ENCODE data around the gene POLR3A. TPM values are rescaled to one million over a fixed set of nuclear protein-coding genes. Genes with fewer than 3 reads are reported as not detected.

POLR3A gene
- total and polyA plus RNA-seq, 2 of the 13 experiments (the other 11 are each of a cell fraction or from before 2014, with no cell fraction given), result 13.6 to 19.2 TPM

DNA sequence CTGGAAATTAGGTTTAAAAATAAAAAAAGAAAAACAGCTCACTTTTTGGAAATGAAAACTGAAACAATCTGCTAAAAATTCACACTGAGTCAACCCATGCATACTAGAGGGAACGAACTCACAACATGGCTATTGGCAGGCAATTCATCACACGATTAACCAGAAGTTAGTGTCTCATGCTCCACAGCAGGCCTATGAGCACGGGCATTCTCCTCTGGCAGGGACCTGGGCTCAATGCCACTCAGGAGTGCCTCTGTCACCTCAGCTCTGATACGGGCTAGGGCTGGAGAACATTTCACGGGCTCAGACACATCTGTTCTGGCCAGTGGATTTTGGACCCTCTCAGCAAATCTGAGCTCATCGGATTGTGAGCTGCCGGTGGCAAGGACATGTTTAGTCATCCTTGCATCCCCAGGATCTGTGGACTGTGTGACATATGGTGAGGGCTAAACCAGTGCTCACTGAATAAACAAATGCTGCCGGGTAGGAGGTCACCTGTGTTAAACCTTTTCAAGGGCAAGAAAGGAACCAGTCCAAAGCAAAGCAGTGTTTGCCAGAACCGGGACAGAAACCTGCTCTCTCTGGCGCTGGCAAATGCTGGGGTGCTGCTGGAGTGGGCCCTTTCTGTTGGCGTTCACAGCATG is 40.1 kb downstream of the POLR3A start (continued):
- peak; percentile 72 for TF ChIP-seq TBX2 (CRISPR knock-in tag; IDR thresholded peaks at IDR 0.05; ENCODE audit: borderline replicate concordance)
- no peak for TF ChIP-seq CENPX (CRISPR knock-in tag; IDR thresholded peaks at IDR 0.05)
- TF ChIP-seq ZNF577 (CRISPR knock-in tag; IDR thresholded peaks at IDR 0.05; ENCODE audit: borderline replicate concordance, low read depth), result no peak
- peak; percentile 85 for TF ChIP-seq PITX1 (CRISPR knock-in tag; IDR thresholded peaks at IDR 0.05)
- peak; percentile 25; the same call in 1 of the 2 replicates for TF ChIP-seq ZNF567 (CRISPR knock-in tag; IDR thresholded peaks at IDR 0.05; ENCODE audit: borderline replicate concordance)
- peak; percentile 47; the same call in 1 of the 2 replicates for TF ChIP-seq FOXK1 (CRISPR knock-in tag; IDR thresholded peaks at IDR 0.05; ENCODE audit: borderline replicate concordance, low read depth)
- TF ChIP-seq ZNF891 (CRISPR knock-in tag; IDR thresholded peaks at IDR 0.05), result no peak
- 0 out of 2 replicates have a peak, but pooled peaks have one; percentile 26 for TF ChIP-seq KMT2A (CRISPR knock-in tag; IDR thresholded peaks at IDR 0.05)
- peak; percentile 36; the same call in 1 of the 2 replicates for TF ChIP-seq ZFP37 (CRISPR knock-in tag; IDR thresholded peaks at IDR 0.05; ENCODE audit: borderline replicate concordance)
- TF ChIP-seq, protein P1, sequence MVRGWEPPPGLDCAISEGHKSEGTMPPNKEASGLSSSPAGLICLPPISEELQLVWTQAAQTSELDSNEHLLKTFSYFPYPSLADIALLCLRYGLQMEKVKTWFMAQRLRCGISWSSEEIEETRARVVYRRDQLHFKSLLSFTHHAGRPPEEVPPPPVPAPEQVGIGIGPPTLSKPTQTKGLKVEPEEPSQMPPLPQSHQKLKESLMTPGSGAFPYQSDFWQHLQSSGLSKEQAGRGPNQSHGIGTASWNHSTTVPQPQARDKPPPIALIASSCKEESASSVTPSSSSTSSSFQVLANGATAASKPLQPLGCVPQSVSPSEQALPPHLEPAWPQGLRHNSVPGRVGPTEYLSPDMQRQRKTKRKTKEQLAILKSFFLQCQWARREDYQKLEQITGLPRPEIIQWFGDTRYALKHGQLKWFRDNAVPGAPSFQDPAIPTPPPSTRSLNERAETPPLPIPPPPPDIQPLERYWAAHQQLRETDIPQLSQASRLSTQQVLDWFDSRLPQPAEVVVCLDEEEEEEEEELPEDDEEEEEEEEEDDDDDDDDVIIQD (CRISPR knock-in tag; IDR thresholded peaks at IDR 0.05; ENCODE audit: low read depth), result peak; percentile 66; the same call in 1 of the 2 replicates
- peak; percentile 76 to 91 for TF ChIP-seq MAFK (conservative IDR thresholded peaks at IDR 0.05 in 1 of 2, IDR thresholded peaks at IDR 0.05 in 1 of 2; ENCODE audit: low read length in 2 of 2)
- TF ChIP-seq REXO4 (CRISPR knock-in tag; IDR thresholded peaks at IDR 0.05; ENCODE audit: borderline replicate concordance), result no peak
- no peak for TF ChIP-seq GATA4 (IDR thresholded peaks at IDR 0.05; ENCODE audit: borderline replicate concordance, low read depth)
- TF ChIP-seq NFE2L1 (CRISPR knock-in tag; IDR thresholded peaks at IDR 0.05; ENCODE audit: borderline replicate concordance), result no peak
- no peak for TF ChIP-seq ZNF83 (CRISPR knock-in tag; IDR thresholded peaks at IDR 0.05; ENCODE audit: borderline replicate concordance)
- TF ChIP-seq ZNF383 (CRISPR knock-in tag; IDR thresholded peaks at IDR 0.05; ENCODE audit: borderline replicate concordance), result no peak
- TF ChIP-seq THAP11 (CRISPR knock-in tag; IDR thresholded peaks at IDR 0.05), result peak; percentile 27; the same call in 1 of the 2 replicates
- TF ChIP-seq, protein P2, sequence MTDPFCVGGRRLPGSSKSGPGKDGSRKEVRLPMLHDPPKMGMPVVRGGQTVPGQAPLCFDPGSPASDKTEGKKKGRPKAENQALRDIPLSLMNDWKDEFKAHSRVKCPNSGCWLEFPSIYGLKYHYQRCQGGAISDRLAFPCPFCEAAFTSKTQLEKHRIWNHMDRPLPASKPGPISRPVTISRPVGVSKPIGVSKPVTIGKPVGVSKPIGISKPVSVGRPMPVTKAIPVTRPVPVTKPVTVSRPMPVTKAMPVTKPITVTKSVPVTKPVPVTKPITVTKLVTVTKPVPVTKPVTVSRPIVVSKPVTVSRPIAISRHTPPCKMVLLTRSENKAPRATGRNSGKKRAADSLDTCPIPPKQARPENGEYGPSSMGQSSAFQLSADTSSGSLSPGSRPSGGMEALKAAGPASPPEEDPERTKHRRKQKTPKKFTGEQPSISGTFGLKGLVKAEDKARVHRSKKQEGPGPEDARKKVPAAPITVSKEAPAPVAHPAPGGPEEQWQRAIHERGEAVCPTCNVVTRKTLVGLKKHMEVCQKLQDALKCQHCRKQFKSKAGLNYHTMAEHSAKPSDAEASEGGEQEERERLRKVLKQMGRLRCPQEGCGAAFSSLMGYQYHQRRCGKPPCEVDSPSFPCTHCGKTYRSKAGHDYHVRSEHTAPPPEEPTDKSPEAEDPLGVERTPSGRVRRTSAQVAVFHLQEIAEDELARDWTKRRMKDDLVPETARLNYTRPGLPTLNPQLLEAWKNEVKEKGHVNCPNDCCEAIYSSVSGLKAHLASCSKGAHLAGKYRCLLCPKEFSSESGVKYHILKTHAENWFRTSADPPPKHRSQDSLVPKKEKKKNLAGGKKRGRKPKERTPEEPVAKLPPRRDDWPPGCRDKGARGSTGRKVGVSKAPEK (CRISPR knock-in tag; IDR thresholded peaks at IDR 0.05; ENCODE audit: borderline replicate concordance), result peak; percentile 90; the same call in 1 of the 2 replicates
- 0 out of 2 replicates have a peak, but pooled peaks have one; percentile 62 for TF ChIP-seq SMAD1 (CRISPR knock-in tag; IDR thresholded peaks at IDR 0.05; ENCODE audit: borderline replicate concordance, low read depth)
- peak; percentile 55; the same call in 1 of the 2 replicates for TF ChIP-seq KDM2A (CRISPR knock-in tag; IDR thresholded peaks at IDR 0.05; ENCODE audit: borderline replicate concordance, low read depth)
- peak; percentile 89 for TF ChIP-seq PPARG (CRISPR knock-in tag; conservative IDR thresholded peaks at IDR 0.05)
- TF ChIP-seq FOXP1 (IDR thresholded peaks at IDR 0.05), result no peak
- TF ChIP-seq FOXP1 (CRISPR knock-in tag; IDR thresholded peaks at IDR 0.05), result peak; percentile 70
- TF ChIP-seq, protein P3, sequence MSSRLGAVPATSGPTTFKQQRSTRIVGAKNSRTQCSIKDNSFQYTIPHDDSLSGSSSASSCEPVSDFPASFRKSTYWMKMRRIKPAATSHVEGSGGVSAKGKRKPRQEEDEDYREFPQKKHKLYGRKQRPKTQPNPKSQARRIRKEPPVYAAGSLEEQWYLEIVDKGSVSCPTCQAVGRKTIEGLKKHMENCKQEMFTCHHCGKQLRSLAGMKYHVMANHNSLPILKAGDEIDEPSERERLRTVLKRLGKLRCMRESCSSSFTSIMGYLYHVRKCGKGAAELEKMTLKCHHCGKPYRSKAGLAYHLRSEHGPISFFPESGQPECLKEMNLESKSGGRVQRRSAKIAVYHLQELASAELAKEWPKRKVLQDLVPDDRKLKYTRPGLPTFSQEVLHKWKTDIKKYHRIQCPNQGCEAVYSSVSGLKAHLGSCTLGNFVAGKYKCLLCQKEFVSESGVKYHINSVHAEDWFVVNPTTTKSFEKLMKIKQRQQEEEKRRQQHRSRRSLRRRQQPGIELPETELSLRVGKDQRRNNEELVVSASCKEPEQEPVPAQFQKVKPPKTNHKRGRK (CRISPR knock-in tag; IDR thresholded peaks at IDR 0.05), result no peak
- TF ChIP-seq ZNF274 (CRISPR knock-in tag; IDR thresholded peaks at IDR 0.05), result no peak
